ENCODE results near the gene PDPR. TPM values are rescaled to one million over a fixed set of nuclear protein-coding genes. Genes with fewer than 3 reads are reported as not detected.
A peak's percentile ranks its signal among the peaks of the same experiment; 100 is the strongest.
"Not testable (repeated sequence)": the region's sequence is repeated elsewhere in the genome, so short reads cannot be mapped to it uniquely, and the experiment has no call there.

PDPR gene
- total RNA-seq, 4 donors from 2014 or later, result 17.3 to 31.2 (median 24.4) TPM

GRCh38 chr16:70159355-70160348, 45.5 kb downstream of the PDPR start:
- DNase-seq (ENCODE audit: low spot score) (no peak), ATAC-seq (ENCODE audit: low FRiP score) (no peak)
- TF ChIP-seq CTCF (IDR thresholded peaks at IDR 0.05), result no peak

GRCh38 chr16:70160388-70160787, 46.3 kb downstream of the PDPR start:
- TF ChIP-seq CTCF (IDR thresholded peaks at IDR 0.05), result no peak
- ATAC-seq (ENCODE audit: low FRiP score) (no peak), DNase-seq (ENCODE audit: low spot score) (no peak)

GRCh38 chr16:70160821-70161220, 46.7 kb downstream of the PDPR start:
- DNase-seq (ENCODE audit: low spot score), result no peak
- ATAC-seq (ENCODE audit: low FRiP score), result no peak

GRCh38 chr16:70161350-70161749, 47.2 kb downstream of the PDPR start:
- no peak for DNase-seq (ENCODE audit: low spot score)
- no peak for ATAC-seq (ENCODE audit: low FRiP score)
- no peak for TF ChIP-seq CTCF (IDR thresholded peaks at IDR 0.05)

More at GRCh38 chr16:70160821-70161220, 46.7 kb downstream of the PDPR start:
- no peak for TF ChIP-seq CTCF (IDR thresholded peaks at IDR 0.05)

GRCh38 chr16:70162041-70162451, 47.9 kb downstream of the PDPR start:
- ATAC-seq (ENCODE audit: low FRiP score) (no peak), DNase-seq (ENCODE audit: low spot score) (no peak)
- TF ChIP-seq CTCF (IDR thresholded peaks at IDR 0.05), result no peak

- TF ChIP-seq CTCF (IDR thresholded peaks at IDR 0.05), result no peak
- DNase-seq (ENCODE audit: low spot score), result no peak
- ATAC-seq (ENCODE audit: low FRiP score), result no peak
Measured at GRCh38 chr16:70163596-70163995, 49.5 kb downstream of the PDPR start.

- not testable (repeated sequence) for DNase-seq (ENCODE audit: low spot score); ATAC-seq (ENCODE audit: low FRiP score)
Measured at GRCh38 chr16:70166688-70167087, 52.6 kb downstream of the PDPR start.

GRCh38 chr16:70173212-70173837, 59.2 kb downstream of the PDPR start, which contains the start of gene CLEC18C:
Gene CLEC18C, plus strand, starts transcription at chr16:70173787. Its CDS starts 492 bp downstream, at chr16:70174279.
- not testable (repeated sequence) for ATAC-seq (ENCODE audit: low FRiP score); DNase-seq (ENCODE audit: low spot score)

- not testable (repeated sequence) for DNase-seq (ENCODE audit: low spot score); ATAC-seq (ENCODE audit: low FRiP score)
Measured at GRCh38 chr16:70173916-70174315, 59.8 kb downstream of the PDPR start.

- ATAC-seq (ENCODE audit: low FRiP score), result peak; percentile 16
Measured at GRCh38 chr16:70174387-70174932, 60.3 kb downstream of the PDPR start.

More at GRCh38 chr16:70174387-70174932, 60.3 kb downstream of the PDPR start:
- not testable (repeated sequence) for DNase-seq (ENCODE audit: low spot score)

All from omental fat pad (tissue), 4 donors.